CD4-positive, alpha-beta T cell (primary cell): ENCODE results near the gene SDK1. TPM values are rescaled to one million over a fixed set of nuclear protein-coding genes. Genes with fewer than 3 reads are reported as not detected.

Experiments
- ATAC-seq: fragments of 200-7000 bp; cut with Tn5 transposase; one replicate; pipeline ENCODE4 v1.10.0; 2022; ENCODE audit warnings: mild to moderate bottlenecking; ENCODE audit not compliant: poor library complexity
- CTCF ChIA-PET: fragments of 350-600 bp; sonication (Branson Sonifier 250); formaldehyde crosslinking; loops from one replicate; lab custom pipeline; 2021; ENCODE audit warnings: antibody characterized with exemption, inconsistent platforms; lab: Charles Lee
- POLR2A ChIA-PET: fragments of 350-600 bp; sonication (Branson Sonifier 250); formaldehyde crosslinking; loops from one replicate; lab custom pipeline; 2021; ENCODE audit warnings: antibody characterized with exemption, inconsistent platforms; lab: Charles Lee
- DNase-seq, 14 experiments: peaks; one replicate each; pipeline ENCODE4 v3.0.0-alpha.2; 2013 to 2020; ENCODE audit warnings: mixed read lengths in 2 of 14
- H3K27ac ChIP-seq, 2 donors: one replicate each; pipeline versions ENCODE4 v1.5.1 to v1.7.0; 2013; ENCODE audit warnings: low read length in 2 of 2, low read depth in 1 of 2, mild to moderate bottlenecking in 1 of 2
- H3K27me3 ChIP-seq, 2 experiments: 1 replicate in 1 of 2; 2 replicates in 1 of 2; pipeline versions ENCODE4 v1.6.1 to v1.7.0; 2013; ENCODE audit warnings: low read length in 2 of 2, control low read depth in 1 of 2, mild to moderate bottlenecking in 1 of 2, moderate library complexity in 1 of 2; ENCODE audit not compliant: insufficient read depth in 2 of 2, control insufficient read depth in 1 of 2
- H3K36me3 ChIP-seq: one replicate; pipeline ENCODE4 v1.6.1; 2013; ENCODE audit warnings: low read length, control low read depth; ENCODE audit not compliant: insufficient read depth
- H3K4me1 ChIP-seq: one replicate; pipeline ENCODE4 v1.6.1; 2013; ENCODE audit warnings: low read length, control low read depth; ENCODE audit not compliant: insufficient read depth
- H3K4me3 ChIP-seq: one replicate; pipeline ENCODE4 v1.5.1; 2013; ENCODE audit warnings: mild to moderate bottlenecking, low read length, moderate library complexity
- H3K9me3 ChIP-seq, 2 experiments: 1 replicate in 1 of 2; 2 replicates in 1 of 2; pipeline versions ENCODE4 v1.6.1 to v1.7.0; 2013; ENCODE audit warnings: low read length in 2 of 2, mild to moderate bottlenecking in 2 of 2, control low read depth in 1 of 2, moderate library complexity in 1 of 2; ENCODE audit not compliant: control insufficient read depth in 1 of 2, insufficient read depth in 1 of 2
- H3K27ac Mint-ChIP-seq: one replicate; pipeline ENCODE4 v1.8.0; 2020; ENCODE audit warnings: mixed read lengths
- H3K27me3 Mint-ChIP-seq: one replicate; pipeline ENCODE4 v1.8.0; 2021; ENCODE audit warnings: mixed read lengths
- H3K36me3 Mint-ChIP-seq: one replicate; pipeline ENCODE4 v1.8.0; 2021; ENCODE audit warnings: low read depth, mixed read lengths
- H3K4me1 Mint-ChIP-seq: one replicate; pipeline ENCODE4 v1.8.0; 2021; ENCODE audit warnings: low read depth, mixed read lengths
- H3K4me3 Mint-ChIP-seq: one replicate; pipeline ENCODE4 v1.8.0; 2020; ENCODE audit warnings: mild to moderate bottlenecking, mixed read lengths
- H3K9me3 Mint-ChIP-seq: one replicate; pipeline ENCODE4 v1.8.0; 2020; ENCODE audit warnings: mixed read lengths
- intact Hi-C, 2 experiments: fragments of 100-400 bp; cut with DNase I in 1 of 2; cut with micrococcal nuclease in 1 of 2; formaldehyde crosslinking; loops; one replicate each; pipeline versions ENCODE4 v1.15.1 to v1.9.0; 2023 to 2025; cut with DNase I, micrococcal nuclease
- total RNA-seq, 174 experiments: library from RNA in 2 of 174; stranded (reverse) in 2 of 174; gene quantifications; one replicate each; pipeline ENCODE4 v1.2.3 and lab custom pipeline; 2021 to 2026
- TF ChIP-seq, protein P1 (sequence below): fragments of 200-600 bp; IDR thresholded peaks from one replicate; pipeline ENCODE4 v1.8.0; 2022; ENCODE audit warnings: antibody characterized with exemption, mild to moderate bottlenecking

Gene SDK1
- total RNA-seq, 2 experiments from 2014 or later, result 1.1 to 1.3 TPM

GRCh38 chr7:4168541-4168940 lies 867.5 kb downstream of the SDK1 start:
- no peaks in the 10 kb centered on the region for H3K27me3 Mint-ChIP-seq
- H3K4me1 Mint-ChIP-seq, result no peaks in the 10 kb centered on the region
- DNase-seq, result no peak
- H3K27ac ChIP-seq, result no peak overlapping the region
- CTCF ChIA-PET, result no interaction called here
- no peaks in the 10 kb centered on the region for H3K4me1 ChIP-seq
- H3K4me3 Mint-ChIP-seq, result no peak overlapping the region
- no peaks in the 10 kb centered on the region for H3K36me3 Mint-ChIP-seq
- POLR2A ChIA-PET, result no interaction called here
- no peaks in the 10 kb centered on the region for H3K36me3 ChIP-seq
- intact Hi-C loops, result no loop called here
- no peak for ATAC-seq
- H3K27me3 ChIP-seq, result no peaks in the 10 kb centered on the region
- no peaks in the 10 kb centered on the region for H3K9me3 Mint-ChIP-seq
- no peak overlapping the region for H3K4me3 ChIP-seq
- H3K9me3 ChIP-seq, result no peaks in the 10 kb centered on the region
- TF ChIP-seq, protein P1, sequence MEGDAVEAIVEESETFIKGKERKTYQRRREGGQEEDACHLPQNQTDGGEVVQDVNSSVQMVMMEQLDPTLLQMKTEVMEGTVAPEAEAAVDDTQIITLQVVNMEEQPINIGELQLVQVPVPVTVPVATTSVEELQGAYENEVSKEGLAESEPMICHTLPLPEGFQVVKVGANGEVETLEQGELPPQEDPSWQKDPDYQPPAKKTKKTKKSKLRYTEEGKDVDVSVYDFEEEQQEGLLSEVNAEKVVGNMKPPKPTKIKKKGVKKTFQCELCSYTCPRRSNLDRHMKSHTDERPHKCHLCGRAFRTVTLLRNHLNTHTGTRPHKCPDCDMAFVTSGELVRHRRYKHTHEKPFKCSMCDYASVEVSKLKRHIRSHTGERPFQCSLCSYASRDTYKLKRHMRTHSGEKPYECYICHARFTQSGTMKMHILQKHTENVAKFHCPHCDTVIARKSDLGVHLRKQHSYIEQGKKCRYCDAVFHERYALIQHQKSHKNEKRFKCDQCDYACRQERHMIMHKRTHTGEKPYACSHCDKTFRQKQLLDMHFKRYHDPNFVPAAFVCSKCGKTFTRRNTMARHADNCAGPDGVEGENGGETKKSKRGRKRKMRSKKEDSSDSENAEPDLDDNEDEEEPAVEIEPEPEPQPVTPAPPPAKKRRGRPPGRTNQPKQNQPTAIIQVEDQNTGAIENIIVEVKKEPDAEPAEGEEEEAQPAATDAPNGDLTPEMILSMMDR, result no peak
- H3K27ac Mint-ChIP-seq, result no peak overlapping the region

DNA sequence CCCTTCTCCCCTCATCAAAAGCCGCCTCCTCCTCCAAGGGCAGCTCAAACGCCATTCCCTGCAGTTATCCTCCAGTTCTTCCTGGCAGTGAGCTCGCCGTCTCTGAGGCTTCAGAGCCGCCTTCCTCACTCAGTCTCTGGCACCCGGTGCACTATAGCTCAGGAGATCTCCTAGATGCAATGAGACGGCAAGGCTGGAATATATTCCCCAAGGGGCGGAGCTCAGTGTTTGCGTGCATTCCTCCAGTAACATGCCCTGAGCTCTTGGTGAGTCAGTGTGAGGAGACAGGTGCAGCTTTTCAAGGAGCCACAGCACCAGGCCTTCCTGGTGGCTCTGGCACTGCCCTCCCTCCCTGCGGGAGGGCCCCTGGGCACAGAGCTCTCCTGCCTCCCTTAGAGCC lies 868.4 kb downstream of the SDK1 start:
- POLR2A ChIA-PET, result no interaction called here
- intact Hi-C loops, result no loop called here
- Histone ChIP-seq H3K36me3 (no peaks in the 10 kb centered on the region), H3K4me3 (no peak overlapping the region), H3K9me3 (no peaks in the 10 kb centered on the region), H3K27ac (no peak overlapping the region), H3K27me3 (no peaks in the 10 kb centered on the region), H3K4me1 (no peaks in the 10 kb centered on the region)
- H3K9me3 Mint-ChIP-seq, result no peaks in the 10 kb centered on the region
- ATAC-seq (no peak), DNase-seq (no peak)
- no peaks in the 10 kb centered on the region for H3K27me3 Mint-ChIP-seq
- no peaks in the 10 kb centered on the region for H3K4me1 Mint-ChIP-seq
- CTCF ChIA-PET, result no interaction called here
- H3K36me3 Mint-ChIP-seq, result no peaks in the 10 kb centered on the region
- TF ChIP-seq, protein P1, result no peak
- H3K27ac Mint-ChIP-seq, result no peak overlapping the region
- H3K4me3 Mint-ChIP-seq, result no peak overlapping the region

DNA sequence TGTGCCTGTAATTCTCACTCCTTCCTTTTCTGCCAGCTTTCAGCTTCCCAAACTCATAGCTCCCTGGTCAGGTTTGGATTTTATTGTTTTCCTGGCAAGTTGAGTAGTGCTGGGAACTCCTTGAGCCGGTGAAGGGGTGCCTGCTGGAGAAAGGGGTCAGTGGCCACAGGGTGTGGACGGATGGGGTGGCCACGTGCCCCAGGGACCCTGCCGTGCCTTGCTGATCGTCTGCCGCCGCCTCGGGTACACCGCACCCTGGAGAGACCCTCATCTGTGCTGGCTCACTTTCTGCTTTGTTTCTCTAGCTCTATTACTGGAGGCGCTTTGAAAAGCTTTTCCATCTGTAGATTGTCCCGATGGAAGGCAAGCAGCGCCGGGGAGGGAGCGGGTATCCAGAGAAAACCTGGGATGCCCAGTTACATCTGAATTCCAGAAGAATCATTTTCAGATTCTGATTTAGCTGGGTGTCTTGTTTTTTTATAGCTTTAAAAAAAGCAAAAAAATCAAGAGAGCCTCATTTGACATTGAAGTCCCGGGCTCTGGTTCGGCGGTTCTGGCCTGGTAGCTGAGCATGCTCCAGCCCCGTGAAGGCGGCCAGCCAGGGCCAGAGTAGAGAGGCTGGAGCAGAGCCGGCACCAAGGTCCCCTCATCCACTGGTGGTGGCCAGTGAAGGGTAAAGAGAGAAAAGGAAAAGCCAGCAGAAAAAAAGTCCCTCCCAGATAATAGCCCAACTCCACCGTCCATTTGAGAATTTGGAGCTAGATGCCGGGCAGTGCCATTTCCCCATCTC lies 870.1 kb downstream of the SDK1 start:
- Histone ChIP-seq H3K9me3 (peaks cover 0 to 7% of the 10 kb centered on the region in 2 experiments), H3K27ac (no peak overlapping the region), H3K4me1 (no peaks in the 10 kb centered on the region), H3K4me3 (no peak overlapping the region), H3K36me3 (no peaks in the 10 kb centered on the region), H3K27me3 (no peaks in the 10 kb centered on the region)
- intact Hi-C loops, result no loop called here
- no peaks in the 10 kb centered on the region for H3K27me3 Mint-ChIP-seq
- no peak for DNase-seq
- POLR2A ChIA-PET, result no interaction called here
- CTCF ChIA-PET, result no interaction called here
- TF ChIP-seq, protein P1, result no peak
- no peaks in the 10 kb centered on the region for H3K36me3 Mint-ChIP-seq
- H3K4me1 Mint-ChIP-seq, result no peaks in the 10 kb centered on the region
- no peak for ATAC-seq
- no peak overlapping the region for H3K4me3 Mint-ChIP-seq
- no peak overlapping the region for H3K27ac Mint-ChIP-seq
- no peaks in the 10 kb centered on the region for H3K9me3 Mint-ChIP-seq
